WTC11 (cell line): ENCODE data around the gene AP1S1. TPM values are rescaled to one million over a fixed set of nuclear protein-coding genes. Genes with fewer than 3 reads are reported as not detected.

ENCODE experiments used
- CBFB ChIP-seq: sonication (generic); formaldehyde crosslinking; IDR thresholded peaks from 2 replicates; pipeline ENCODE4 v1.8.1; 2022; ENCODE audit warnings: mild to moderate bottlenecking, low read depth, missing genetic modification reagents
- ESRRA ChIP-seq: sonication (generic); formaldehyde crosslinking; IDR thresholded peaks from 2 replicates; pipeline ENCODE4 v1.8.1; 2022; ENCODE audit warnings: mild to moderate bottlenecking, missing genetic modification reagents, borderline replicate concordance
- FOXK1 ChIP-seq: sonication (generic); formaldehyde crosslinking; IDR thresholded peaks from 2 replicates; pipeline ENCODE4 v1.8.0; 2022; ENCODE audit warnings: mild to moderate bottlenecking, moderate library complexity, missing genetic modification reagents
- IRF1 ChIP-seq: sonication (generic); formaldehyde crosslinking; IDR thresholded peaks from 2 replicates; pipeline ENCODE4 v1.8.0; 2023; ENCODE audit warnings: missing genetic modification reagents
- NFATC4 ChIP-seq: fragments of 250-450 bp; sonication (Bioruptor Pico); IDR thresholded peaks from 2 replicates; pipeline ENCODE4 v1.9.0; 2021; ENCODE audit warnings: mild to moderate bottlenecking
- NFYB ChIP-seq: sonication (generic); formaldehyde crosslinking; conservative IDR thresholded peaks from 2 replicates; pipeline ENCODE4 v1.8.0; 2022; ENCODE audit warnings: low read depth, missing genetic modification reagents
- PRRX2 ChIP-seq: fragments of 250-450 bp; sonication (Bioruptor Pico); IDR thresholded peaks from 2 replicates; pipeline ENCODE4 v1.8.0; 2021; ENCODE audit warnings: mild to moderate bottlenecking
- SP1 ChIP-seq: sonication (generic); formaldehyde crosslinking; conservative IDR thresholded peaks from 2 replicates; pipeline ENCODE4 v1.8.1; 2022; ENCODE audit warnings: missing genetic modification reagents
- ZNF317 ChIP-seq: sonication (generic); formaldehyde crosslinking; IDR thresholded peaks from 2 replicates; pipeline ENCODE4 v1.8.1; 2023; ENCODE audit warnings: low read depth, mild to moderate bottlenecking, moderate library complexity, missing genetic modification reagents, borderline replicate concordance
- ZNF423 ChIP-seq: fragments of 250-450 bp; sonication (Bioruptor Pico); IDR thresholded peaks from 2 replicates; pipeline ENCODE4 v2.1.2; 2022; ENCODE audit warnings: mild to moderate bottlenecking, moderate library complexity
- total RNA-seq: library from RNA; stranded (reverse); gene quantifications from 3 replicates; pipeline ENCODE4 v1.2.3, GENCODE V29; 2021
- TF ChIP-seq, protein P1 (sequence below): fragments of 250-450 bp; sonication (Bioruptor Pico); IDR thresholded peaks from 2 replicates; pipeline ENCODE4 v1.9.0; 2021; ENCODE audit warnings: mild to moderate bottlenecking, borderline replicate concordance
- TF ChIP-seq, protein P2 (sequence below): sonication (generic); formaldehyde crosslinking; conservative IDR thresholded peaks from 2 replicates; pipeline ENCODE4 v1.8.1; 2022; ENCODE audit warnings: mild to moderate bottlenecking, missing genetic modification reagents
- TF ChIP-seq, protein P3 (sequence below): sonication (generic); formaldehyde crosslinking; IDR thresholded peaks from 2 replicates; pipeline ENCODE4 v1.8.0; 2022; ENCODE audit warnings: mild to moderate bottlenecking, missing genetic modification reagents
- TF ChIP-seq, protein P4 (sequence below): sonication (generic); formaldehyde crosslinking; IDR thresholded peaks from 2 replicates; pipeline ENCODE4 v1.8.1; 2022; ENCODE audit warnings: mild to moderate bottlenecking, moderate library complexity, missing genetic modification reagents
- TF ChIP-seq, protein P5 (sequence below): sonication (generic); formaldehyde crosslinking; IDR thresholded peaks from 2 replicates; pipeline ENCODE4 v1.8.1; 2022; ENCODE audit warnings: low read depth, missing genetic modification reagents, borderline replicate concordance
- TF ChIP-seq, protein P6 (sequence below): fragments of 250-450 bp; sonication (Bioruptor Pico); IDR thresholded peaks from 2 replicates; pipeline ENCODE4 v1.9.0; 2021; ENCODE audit warnings: mild to moderate bottlenecking

AP1S1 gene
- total RNA-seq, 1 experiment from 2014 or later: 60.7 TPM

- TF ChIP-seq, protein P1, sequence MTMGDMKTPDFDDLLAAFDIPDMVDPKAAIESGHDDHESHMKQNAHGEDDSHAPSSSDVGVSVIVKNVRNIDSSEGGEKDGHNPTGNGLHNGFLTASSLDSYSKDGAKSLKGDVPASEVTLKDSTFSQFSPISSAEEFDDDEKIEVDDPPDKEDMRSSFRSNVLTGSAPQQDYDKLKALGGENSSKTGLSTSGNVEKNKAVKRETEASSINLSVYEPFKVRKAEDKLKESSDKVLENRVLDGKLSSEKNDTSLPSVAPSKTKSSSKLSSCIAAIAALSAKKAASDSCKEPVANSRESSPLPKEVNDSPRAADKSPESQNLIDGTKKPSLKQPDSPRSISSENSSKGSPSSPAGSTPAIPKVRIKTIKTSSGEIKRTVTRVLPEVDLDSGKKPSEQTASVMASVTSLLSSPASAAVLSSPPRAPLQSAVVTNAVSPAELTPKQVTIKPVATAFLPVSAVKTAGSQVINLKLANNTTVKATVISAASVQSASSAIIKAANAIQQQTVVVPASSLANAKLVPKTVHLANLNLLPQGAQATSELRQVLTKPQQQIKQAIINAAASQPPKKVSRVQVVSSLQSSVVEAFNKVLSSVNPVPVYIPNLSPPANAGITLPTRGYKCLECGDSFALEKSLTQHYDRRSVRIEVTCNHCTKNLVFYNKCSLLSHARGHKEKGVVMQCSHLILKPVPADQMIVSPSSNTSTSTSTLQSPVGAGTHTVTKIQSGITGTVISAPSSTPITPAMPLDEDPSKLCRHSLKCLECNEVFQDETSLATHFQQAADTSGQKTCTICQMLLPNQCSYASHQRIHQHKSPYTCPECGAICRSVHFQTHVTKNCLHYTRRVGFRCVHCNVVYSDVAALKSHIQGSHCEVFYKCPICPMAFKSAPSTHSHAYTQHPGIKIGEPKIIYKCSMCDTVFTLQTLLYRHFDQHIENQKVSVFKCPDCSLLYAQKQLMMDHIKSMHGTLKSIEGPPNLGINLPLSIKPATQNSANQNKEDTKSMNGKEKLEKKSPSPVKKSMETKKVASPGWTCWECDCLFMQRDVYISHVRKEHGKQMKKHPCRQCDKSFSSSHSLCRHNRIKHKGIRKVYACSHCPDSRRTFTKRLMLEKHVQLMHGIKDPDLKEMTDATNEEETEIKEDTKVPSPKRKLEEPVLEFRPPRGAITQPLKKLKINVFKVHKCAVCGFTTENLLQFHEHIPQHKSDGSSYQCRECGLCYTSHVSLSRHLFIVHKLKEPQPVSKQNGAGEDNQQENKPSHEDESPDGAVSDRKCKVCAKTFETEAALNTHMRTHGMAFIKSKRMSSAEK (CRISPR knock-in tag): no peak
- TF ChIP-seq FOXK1 (CRISPR knock-in tag) (peak; percentile 97), IRF1 (CRISPR knock-in tag) (peak; percentile 95), ESRRA (peak; percentile 95), NFATC4 (CRISPR knock-in tag) (no peak; the same call in 1 of the 2 replicates), NFYB (CRISPR knock-in tag) (peak; percentile 54), CBFB (CRISPR knock-in tag) (peak; percentile 92), SP1 (peak; percentile 96), ZNF317 (peak; percentile 69), PRRX2 (no peak; the same call in 1 of the 2 replicates), ZNF423 (CRISPR knock-in tag) (no peak)
- TF ChIP-seq, protein P2, sequence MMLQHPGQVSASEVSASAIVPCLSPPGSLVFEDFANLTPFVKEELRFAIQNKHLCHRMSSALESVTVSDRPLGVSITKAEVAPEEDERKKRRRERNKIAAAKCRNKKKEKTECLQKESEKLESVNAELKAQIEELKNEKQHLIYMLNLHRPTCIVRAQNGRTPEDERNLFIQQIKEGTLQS: no peak; the same call in 1 of the 2 replicates
- TF ChIP-seq, protein P3, sequence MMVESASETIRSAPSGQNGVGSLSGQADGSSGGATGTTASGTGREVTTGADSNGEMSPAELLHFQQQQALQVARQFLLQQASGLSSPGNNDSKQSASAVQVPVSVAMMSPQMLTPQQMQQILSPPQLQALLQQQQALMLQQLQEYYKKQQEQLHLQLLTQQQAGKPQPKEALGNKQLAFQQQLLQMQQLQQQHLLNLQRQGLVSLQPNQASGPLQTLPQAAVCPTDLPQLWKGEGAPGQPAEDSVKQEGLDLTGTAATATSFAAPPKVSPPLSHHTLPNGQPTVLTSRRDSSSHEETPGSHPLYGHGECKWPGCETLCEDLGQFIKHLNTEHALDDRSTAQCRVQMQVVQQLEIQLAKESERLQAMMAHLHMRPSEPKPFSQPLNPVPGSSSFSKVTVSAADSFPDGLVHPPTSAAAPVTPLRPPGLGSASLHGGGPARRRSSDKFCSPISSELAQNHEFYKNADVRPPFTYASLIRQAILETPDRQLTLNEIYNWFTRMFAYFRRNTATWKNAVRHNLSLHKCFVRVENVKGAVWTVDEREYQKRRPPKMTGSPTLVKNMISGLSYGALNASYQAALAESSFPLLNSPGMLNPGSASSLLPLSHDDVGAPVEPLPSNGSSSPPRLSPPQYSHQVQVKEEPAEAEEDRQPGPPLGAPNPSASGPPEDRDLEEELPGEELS: peak; percentile 99
- TF ChIP-seq, protein P4, sequence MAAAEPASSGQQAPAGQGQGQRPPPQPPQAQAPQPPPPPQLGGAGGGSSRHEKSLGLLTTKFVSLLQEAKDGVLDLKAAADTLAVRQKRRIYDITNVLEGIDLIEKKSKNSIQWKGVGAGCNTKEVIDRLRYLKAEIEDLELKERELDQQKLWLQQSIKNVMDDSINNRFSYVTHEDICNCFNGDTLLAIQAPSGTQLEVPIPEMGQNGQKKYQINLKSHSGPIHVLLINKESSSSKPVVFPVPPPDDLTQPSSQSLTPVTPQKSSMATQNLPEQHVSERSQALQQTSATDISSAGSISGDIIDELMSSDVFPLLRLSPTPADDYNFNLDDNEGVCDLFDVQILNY: peak; percentile 87
- TF ChIP-seq, protein P5, sequence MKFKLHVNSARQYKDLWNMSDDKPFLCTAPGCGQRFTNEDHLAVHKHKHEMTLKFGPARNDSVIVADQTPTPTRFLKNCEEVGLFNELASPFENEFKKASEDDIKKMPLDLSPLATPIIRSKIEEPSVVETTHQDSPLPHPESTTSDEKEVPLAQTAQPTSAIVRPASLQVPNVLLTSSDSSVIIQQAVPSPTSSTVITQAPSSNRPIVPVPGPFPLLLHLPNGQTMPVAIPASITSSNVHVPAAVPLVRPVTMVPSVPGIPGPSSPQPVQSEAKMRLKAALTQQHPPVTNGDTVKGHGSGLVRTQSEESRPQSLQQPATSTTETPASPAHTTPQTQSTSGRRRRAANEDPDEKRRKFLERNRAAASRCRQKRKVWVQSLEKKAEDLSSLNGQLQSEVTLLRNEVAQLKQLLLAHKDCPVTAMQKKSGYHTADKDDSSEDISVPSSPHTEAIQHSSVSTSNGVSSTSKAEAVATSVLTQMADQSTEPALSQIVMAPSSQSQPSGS (CRISPR knock-in tag): peak; percentile 80; the same call in 1 of the 2 replicates
- TF ChIP-seq, protein P6, sequence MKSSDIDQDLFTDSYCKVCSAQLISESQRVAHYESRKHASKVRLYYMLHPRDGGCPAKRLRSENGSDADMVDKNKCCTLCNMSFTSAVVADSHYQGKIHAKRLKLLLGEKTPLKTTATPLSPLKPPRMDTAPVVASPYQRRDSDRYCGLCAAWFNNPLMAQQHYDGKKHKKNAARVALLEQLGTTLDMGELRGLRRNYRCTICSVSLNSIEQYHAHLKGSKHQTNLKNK (CRISPR knock-in tag): no peak
These were observed 11.0 kb downstream of the AP1S1 start, which contains the start of gene VGF (continued) for GRCh38 chr7:101165075-101165957.
